ENCODE data around the gene ZDHHC9. TPM values are rescaled to one million over a fixed set of nuclear protein-coding genes. Genes with fewer than 3 reads are reported as not detected.

Gene ZDHHC9
- total RNA-seq, 2 donors from 2014 or later, result 27.1 to 40.2 TPM

GRCh38 chrX:129825746-129826505 lies 17.8 kb downstream of the ZDHHC9 start:
- Mint-ChIP-seq H3K36me3 (ENCODE audit: low read depth) (peaks cover 58% of the 10 kb centered on the region), H3K27ac (no peak overlapping the region), H3K4me3 (no peak overlapping the region), H3K4me1 (peaks cover 4% of the 10 kb centered on the region), H3K27me3 (ENCODE audit: insufficient read depth) (no peaks in the 10 kb centered on the region), H3K9me3 (peaks cover 25% of the 10 kb centered on the region)
- no peaks in the 10 kb centered on the region for H3K4me1 ChIP-seq (ENCODE audit: control insufficient read depth, insufficient read depth, low read length)
- WGBS, 2 experiments (ENCODE audit: insufficient coverage in 1 of 2, insufficient read length in 1 of 2), result 95 to 100% methylated on average over 1 to 3 of the region's 4 CpGs
- no peaks in the 10 kb centered on the region for H3K27me3 ChIP-seq (ENCODE audit: control insufficient read depth, insufficient read depth, low read length, poor library complexity, severe bottlenecking)
- no peak overlapping the region for H3K9ac ChIP-seq (ENCODE audit: extremely low read depth, low read length, poor library complexity, severe bottlenecking)
- no peak for DNase-seq
- no peak overlapping the region for H3K27ac ChIP-seq (ENCODE audit: low read depth, low read length)
- no peaks in the 10 kb centered on the region for H3K9me3 ChIP-seq (ENCODE audit: control insufficient read depth, low read length)
- peaks cover 20% of the 10 kb centered on the region for H3K36me3 ChIP-seq (ENCODE audit: control insufficient read depth, insufficient read depth, low read length)
- no peak overlapping the region for H3K4me3 ChIP-seq (ENCODE audit: low read length)
- TF ChIP-seq CTCF (conservative IDR thresholded peaks at IDR 0.05), result no peak

- H3K9ac ChIP-seq (ENCODE audit: extremely low read depth, low read length, poor library complexity, severe bottlenecking), result no peak overlapping the region
- H3K4me1 ChIP-seq (ENCODE audit: control insufficient read depth, insufficient read depth, low read length), result no peaks in the 10 kb centered on the region
- TF ChIP-seq CTCF (conservative IDR thresholded peaks at IDR 0.05), result no peak
- H3K36me3 ChIP-seq (ENCODE audit: control insufficient read depth, insufficient read depth, low read length), result peaks cover 16% of the 10 kb centered on the region
- 94% methylated on average over 2 of the region's 4 CpGs; no CpG with 5 or more reads in 1 of the 2 experiments for WGBS, 2 experiments (ENCODE audit: insufficient coverage in 1 of 2, insufficient read length in 1 of 2)
- peaks cover 59% of the 10 kb centered on the region for H3K36me3 Mint-ChIP-seq (ENCODE audit: low read depth)
- no peaks in the 10 kb centered on the region for H3K27me3 ChIP-seq (ENCODE audit: control insufficient read depth, insufficient read depth, low read length, poor library complexity, severe bottlenecking)
- H3K4me3 Mint-ChIP-seq, result no peak overlapping the region
- H3K4me1 Mint-ChIP-seq, result peaks cover 4% of the 10 kb centered on the region
- peaks cover 25% of the 10 kb centered on the region for H3K9me3 Mint-ChIP-seq
- no peak overlapping the region for H3K27ac Mint-ChIP-seq
- no peaks in the 10 kb centered on the region for H3K9me3 ChIP-seq (ENCODE audit: control insufficient read depth, low read length)
- no peak overlapping the region for H3K4me3 ChIP-seq (ENCODE audit: low read length)
- H3K27ac ChIP-seq (ENCODE audit: low read depth, low read length), result no peak overlapping the region
- DNase-seq, result no peak
- H3K27me3 Mint-ChIP-seq (ENCODE audit: insufficient read depth), result no peaks in the 10 kb centered on the region
Measured at GRCh38 chrX:129824620-129825019, 19.1 kb downstream of the ZDHHC9 start.

- Histone ChIP-seq H3K9me3 (ENCODE audit: control insufficient read depth, low read length) (no peaks in the 10 kb centered on the region), H3K9ac (ENCODE audit: extremely low read depth, low read length, poor library complexity, severe bottlenecking) (no peak overlapping the region), H3K4me1 (ENCODE audit: control insufficient read depth, insufficient read depth, low read length) (no peaks in the 10 kb centered on the region), H3K36me3 (ENCODE audit: control insufficient read depth, insufficient read depth, low read length) (peaks cover 8% of the 10 kb centered on the region), H3K4me3 (ENCODE audit: low read length) (no peak overlapping the region), H3K27me3 (ENCODE audit: control insufficient read depth, insufficient read depth, low read length, poor library complexity, severe bottlenecking) (no peaks in the 10 kb centered on the region), H3K27ac (ENCODE audit: low read depth, low read length) (no peak overlapping the region)
- Mint-ChIP-seq H3K4me1 (peaks cover 4% of the 10 kb centered on the region), H3K9me3 (peaks cover 21% of the 10 kb centered on the region), H3K36me3 (ENCODE audit: low read depth) (peaks cover 51% of the 10 kb centered on the region), H3K27me3 (ENCODE audit: insufficient read depth) (no peaks in the 10 kb centered on the region), H3K27ac (no peak overlapping the region), H3K4me3 (no peak overlapping the region)
- TF ChIP-seq CTCF (conservative IDR thresholded peaks at IDR 0.05), result peak; percentile 5
- DNase-seq, result no peak
- WGBS, 2 experiments (ENCODE audit: insufficient coverage in 1 of 2, insufficient read length in 1 of 2), result 100% methylated on average over 6 of the region's 6 CpGs; no CpG with 5 or more reads in 1 of the 2 experiments
Measured at GRCh38 chrX:129823522-129823921, 20.2 kb downstream of the ZDHHC9 start.
